Esophagus (tissue), 2 donors: ENCODE measurements around the gene ZNF77. TPM values are rescaled to one million over a fixed set of nuclear protein-coding genes. Genes with fewer than 3 reads are reported as not detected.

Experiments used
- H3K27ac ChIP-seq, 2 donors: one replicate each; pipeline ENCODE4 v1.5.1; 2013; ENCODE audit warnings: low read depth in 2 of 2, mild to moderate bottlenecking in 2 of 2, inconsistent platforms in 1 of 2, low read length in 1 of 2, moderate library complexity in 1 of 2
- H3K27me3 ChIP-seq, 2 donors: one replicate each; pipeline ENCODE4 v1.6.1; 2013; ENCODE audit warnings: low read length in 2 of 2, control low read depth in 1 of 2, mild to moderate bottlenecking in 1 of 2; ENCODE audit not compliant: insufficient read depth in 2 of 2, control insufficient read depth in 1 of 2
- H3K36me3 ChIP-seq, 2 donors: one replicate each; pipeline ENCODE4 v1.6.1; 2013; ENCODE audit warnings: low read length in 1 of 2; ENCODE audit not compliant: control insufficient read depth in 2 of 2, insufficient read depth in 2 of 2
- H3K4me1 ChIP-seq, 2 donors: one replicate each; pipeline ENCODE4 v1.6.1; 2013; ENCODE audit warnings: low read length in 1 of 2; ENCODE audit not compliant: control insufficient read depth in 2 of 2, insufficient read depth in 2 of 2
- H3K4me3 ChIP-seq, 2 donors: one replicate each; pipeline ENCODE4 v1.5.1; 2013; ENCODE audit warnings: low read length in 2 of 2, mild to moderate bottlenecking in 2 of 2, low read depth in 1 of 2, moderate library complexity in 1 of 2
- H3K9me3 ChIP-seq, 2 donors: one replicate each; pipeline ENCODE4 v1.6.1; 2013; ENCODE audit warnings: mild to moderate bottlenecking in 2 of 2, low read depth in 1 of 2, low read length in 1 of 2, moderate library complexity in 1 of 2; ENCODE audit not compliant: control insufficient read depth in 2 of 2, insufficient read depth in 1 of 2
- WGBS, 2 donors: extraction: QIAGEN DNeasy Blood & Tissue Kit; methylation state at CpG; one replicate each; pipeline ENCODE4 v1.1.7; 2013; 5-methylcytosine and 5-hydroxymethylcytosine counted together
- polyA plus RNA-seq, 2 donors: library from polyadenylated mRNA; stranded (reverse); fragments of 200-250 nt; gene quantifications; one replicate each; pipeline ENCODE4 v1.2.3, GENCODE V29; 2013
- donor health status: healthy with polysubstance abuse.
- donor health status: Bipolar disorder and iron deficiency.

The ZNF77 gene
- polyA plus RNA-seq, 2 donors, result 2.6 TPM

GRCh38 chr19:2933490-2933910, 11.3 kb downstream of the ZNF77 start:
- 97 to 98% methylated on average over 18 of the region's 18 CpGs for WGBS, 2 donors
- peaks cover 17 to 23% of the 10 kb centered on the region in 2 donors for H3K36me3 ChIP-seq
- H3K4me3 ChIP-seq, result no peak overlapping the region
- H3K27me3 ChIP-seq, result no peaks in the 10 kb centered on the region
- peaks cover 8 to 27% of the 10 kb centered on the region in 2 donors for H3K9me3 ChIP-seq
- no peaks in the 10 kb centered on the region for H3K4me1 ChIP-seq
- no peak overlapping the region for H3K27ac ChIP-seq

GRCh38 chr19:2927032-2927430, 17.7 kb downstream of the ZNF77 start:
- peaks cover 0 to under 1% of the 10 kb centered on the region in 2 donors for H3K9me3 ChIP-seq
- 94 to 95% methylated on average over 18 of the region's 18 CpGs for WGBS, 2 donors
- H3K36me3 ChIP-seq, result peaks cover 0 to 3% of the 10 kb centered on the region in 2 donors
- H3K27ac ChIP-seq, result no peak overlapping the region
- no peak overlapping the region for H3K4me3 ChIP-seq
- H3K27me3 ChIP-seq, result no peaks in the 10 kb centered on the region
- H3K4me1 ChIP-seq, result peaks cover 0 to 2% of the 10 kb centered on the region in 2 donors

GRCh38 chr19:2926341-2927031, 18.3 kb downstream of the ZNF77 start:
- peaks cover 0 to 2% of the 10 kb centered on the region in 2 donors for H3K4me1 ChIP-seq
- no peaks in the 10 kb centered on the region for H3K27me3 ChIP-seq
- WGBS, 2 donors, result 85 to 91% methylated on average over 52 to 53 of the region's 53 CpGs

GRCh38 chr19:2923510-2923909, 21.3 kb downstream of the ZNF77 start:
- Histone ChIP-seq H3K27me3 (no peaks in the 10 kb centered on the region), H3K36me3 (peaks cover 3 to 6% of the 10 kb centered on the region in 2 donors), H3K4me1 (peaks cover 0 to 2% of the 10 kb centered on the region in 2 donors), H3K27ac (peak overlapping the region in 1 of 2 donors; percentile 27), H3K4me3 (no peak overlapping the region), H3K9me3 (no peaks in the 10 kb centered on the region)
- WGBS, 2 donors, result 31 to 38% methylated on average over 4 of the region's 4 CpGs

More at GRCh38 chr19:2926341-2927031, 18.3 kb downstream of the ZNF77 start:
- Histone ChIP-seq H3K4me3 (no peak overlapping the region), H3K36me3 (peaks cover 0 to 3% of the 10 kb centered on the region in 2 donors), H3K27ac (no peak overlapping the region), H3K9me3 (no peaks in the 10 kb centered on the region)

GRCh38 chr19:2922987-2923386, 21.8 kb downstream of the ZNF77 start:
- H3K27me3 ChIP-seq, result no peaks in the 10 kb centered on the region
- H3K36me3 ChIP-seq, result peaks cover 4 to 8% of the 10 kb centered on the region in 2 donors
- 31 to 39% methylated on average over 5 of the region's 5 CpGs for WGBS, 2 donors
- H3K4me1 ChIP-seq, result peaks cover 0 to 2% of the 10 kb centered on the region in 2 donors
- H3K9me3 ChIP-seq, result peaks cover 0 to under 1% of the 10 kb centered on the region in 2 donors
- no peak overlapping the region for H3K4me3 ChIP-seq
- H3K27ac ChIP-seq, result peak overlapping the region in 1 of 2 donors; percentile 16

- no peak overlapping the region for H3K27ac ChIP-seq
- 95 to 97% methylated on average over 16 of the region's 16 CpGs for WGBS, 2 donors
- H3K27me3 ChIP-seq, result no peaks in the 10 kb centered on the region
- peaks cover 15 to 18% of the 10 kb centered on the region in 2 donors for H3K36me3 ChIP-seq
- H3K4me1 ChIP-seq, result no peaks in the 10 kb centered on the region
- H3K4me3 ChIP-seq, result no peak overlapping the region
- peaks cover 2 to 13% of the 10 kb centered on the region in 2 donors for H3K9me3 ChIP-seq
Measured at GRCh38 chr19:2917275-2918184, 27.2 kb downstream of the ZNF77 start.

- Histone ChIP-seq H3K27ac (no peak overlapping the region), H3K9me3 (peaks cover 2 to 5% of the 10 kb centered on the region in 2 donors), H3K4me3 (no peak overlapping the region), H3K27me3 (no peaks in the 10 kb centered on the region), H3K36me3 (peaks cover 5% of the 10 kb centered on the region in 2 donors), H3K4me1 (no peaks in the 10 kb centered on the region)
- WGBS, 2 donors, result 92 to 94% methylated on average over 5 of the region's 5 CpGs
Measured at GRCh38 chr19:2912306-2912705, 32.5 kb downstream of the ZNF77 start.

- Histone ChIP-seq H3K36me3 (peaks cover 2 to 3% of the 10 kb centered on the region in 2 donors), H3K9me3 (no peaks in the 10 kb centered on the region), H3K27me3 (no peaks in the 10 kb centered on the region), H3K27ac (no peak overlapping the region), H3K4me1 (peaks cover 0 to 5% of the 10 kb centered on the region in 2 donors), H3K4me3 (no peak overlapping the region)
- WGBS, 2 donors, result 89 to 93% methylated on average over 20 of the region's 20 CpGs
Measured at GRCh38 chr19:2906631-2907195, 38.1 kb downstream of the ZNF77 start.

- 85% methylated on average over 11 of the region's 11 CpGs for WGBS, 2 donors
Measured at GRCh38 chr19:2905918-2906519, 38.8 kb downstream of the ZNF77 start.

More at GRCh38 chr19:2905918-2906519, 38.8 kb downstream of the ZNF77 start:
- no peaks in the 10 kb centered on the region for H3K9me3 ChIP-seq
- H3K4me3 ChIP-seq, result no peak overlapping the region
- no peak overlapping the region for H3K27ac ChIP-seq
- H3K4me1 ChIP-seq, result peaks cover 0 to 5% of the 10 kb centered on the region in 2 donors
- peaks cover 2 to 3% of the 10 kb centered on the region in 2 donors for H3K36me3 ChIP-seq
- H3K27me3 ChIP-seq, result no peaks in the 10 kb centered on the region
